Endothelial cell (in vitro differentiated cells): ENCODE results near the gene CHRNA5. TPM values are rescaled to one million over a fixed set of nuclear protein-coding genes. Genes with fewer than 3 reads are reported as not detected.

Experiments
- DNase-seq: peaks from one replicate; pipeline ENCODE4 v3.0.0; 2021; ENCODE audit warnings: low spot score
- H3K27ac Mint-ChIP-seq: one replicate; pipeline ENCODE4 v1.8.0; 2021; ENCODE audit warnings: mixed read lengths, inconsistent platforms; ENCODE audit not compliant: unreplicated experiment
- H3K27me3 Mint-ChIP-seq: one replicate; pipeline ENCODE4 v1.8.0; 2021; ENCODE audit warnings: mild to moderate bottlenecking, moderate library complexity, mixed read lengths, inconsistent platforms; ENCODE audit not compliant: unreplicated experiment
- H3K36me3 Mint-ChIP-seq: one replicate; pipeline ENCODE4 v1.8.0; 2021; ENCODE audit warnings: mild to moderate bottlenecking, low read depth, mixed read lengths, inconsistent platforms; ENCODE audit not compliant: unreplicated experiment
- H3K4me1 Mint-ChIP-seq: one replicate; pipeline ENCODE4 v1.8.0; 2021; ENCODE audit warnings: mild to moderate bottlenecking, mixed read lengths, inconsistent platforms; ENCODE audit not compliant: unreplicated experiment
- H3K4me3 Mint-ChIP-seq: one replicate; pipeline ENCODE4 v1.8.0; 2021; ENCODE audit warnings: mild to moderate bottlenecking, mixed read lengths, inconsistent platforms; ENCODE audit not compliant: unreplicated experiment
- H3K9me3 Mint-ChIP-seq: one replicate; pipeline ENCODE4 v1.8.0; 2021; ENCODE audit warnings: mixed read lengths, inconsistent platforms; ENCODE audit not compliant: unreplicated experiment
- CTCF ChIP-seq: fragments of 200-600 bp; sonication (generic); IDR thresholded peaks from one replicate; pipeline ENCODE4 v1.5.0; 2021; ENCODE audit warnings: antibody characterized with exemption; ENCODE audit not compliant: unreplicated experiment
- total RNA-seq: library from RNA; stranded (reverse); fragmentation: NEBNext Ultra II Directional; extraction: Animal tissue kit (Norgen Biotek cat#: 25700); gene quantifications from one replicate; pipeline ENCODE4 v1.2.1, GENCODE V29; 2021; ENCODE audit not compliant: unreplicated experiment

Gene CHRNA5
- total RNA-seq, 1 donor from 2014 or later, result 22.7 TPM

GRCh38 chr15:78565951-78566774 is 843 bp downstream of the CHRNA5 start:
- Mint-ChIP-seq H3K27ac (peak overlapping the region; percentile 91), H3K9me3 (no peaks in the 10 kb centered on the region), H3K4me3 (peak overlapping the region; percentile 98), H3K4me1 (peaks cover 24% of the 10 kb centered on the region), H3K27me3 (peaks cover 3% of the 10 kb centered on the region), H3K36me3 (no peaks in the 10 kb centered on the region)
- TF ChIP-seq CTCF, result no peak
- no peak for DNase-seq

GRCh38 chr15:78567531-78567930 is 2.2 kb downstream of the CHRNA5 start:
- no peak for DNase-seq
- Mint-ChIP-seq H3K9me3 (no peaks in the 10 kb centered on the region), H3K27ac (no peak overlapping the region), H3K36me3 (no peaks in the 10 kb centered on the region), H3K4me1 (peaks cover 24% of the 10 kb centered on the region), H3K4me3 (peak overlapping the region; percentile 7), H3K27me3 (peaks cover 2% of the 10 kb centered on the region)
- TF ChIP-seq CTCF, result no peak

GRCh38 chr15:78570710-78571109 is 5.4 kb downstream of the CHRNA5 start:
- Mint-ChIP-seq H3K4me3 (no peak overlapping the region), H3K36me3 (no peaks in the 10 kb centered on the region), H3K9me3 (no peaks in the 10 kb centered on the region), H3K4me1 (peaks cover 16% of the 10 kb centered on the region), H3K27ac (no peak overlapping the region), H3K27me3 (peaks cover 2% of the 10 kb centered on the region)
- no peak for TF ChIP-seq CTCF
- DNase-seq, result no peak

- no peaks in the 10 kb centered on the region for H3K36me3 Mint-ChIP-seq
- no peak for TF ChIP-seq CTCF
- no peaks in the 10 kb centered on the region for H3K9me3 Mint-ChIP-seq
- H3K4me3 Mint-ChIP-seq, result no peak overlapping the region
- H3K4me1 Mint-ChIP-seq, result peaks cover 10% of the 10 kb centered on the region
- H3K27ac Mint-ChIP-seq, result no peak overlapping the region
- no peak for DNase-seq
- H3K27me3 Mint-ChIP-seq, result no peaks in the 10 kb centered on the region
These were observed 6.1 kb downstream of the CHRNA5 start for GRCh38 chr15:78571382-78571781.

GRCh38 chr15:78573416-78573815 is 8.1 kb downstream of the CHRNA5 start:
- no peak overlapping the region for H3K27ac Mint-ChIP-seq
- H3K9me3 Mint-ChIP-seq, result no peaks in the 10 kb centered on the region
- H3K4me1 Mint-ChIP-seq, result no peaks in the 10 kb centered on the region
- H3K36me3 Mint-ChIP-seq, result no peaks in the 10 kb centered on the region
- TF ChIP-seq CTCF, result no peak
- DNase-seq, result no peak
- no peak overlapping the region for H3K4me3 Mint-ChIP-seq
- no peaks in the 10 kb centered on the region for H3K27me3 Mint-ChIP-seq
